ENCODE measurements around the gene KCNG2. TPM values are rescaled to one million over a fixed set of nuclear protein-coding genes. Genes with fewer than 3 reads are reported as not detected.

KCNG2 gene
- total RNA-seq, 4 donors from 2014 or later = 0.60 to 0.84 (median 0.78) TPM; not detected in 1

GRCh38 chr18:79775441-79776221 is 22.1 kb upstream of the KCNG2 start:
- Histone ChIP-seq H3K27ac (no peak overlapping the region), H3K4me1 (no peaks in the 10 kb centered on the region), H3K4me3 (no peak overlapping the region), H3K9me3 (peaks cover 0 to 5% (median 0%) of the 10 kb centered on the region in 4 donors), H3K36me3 (no peaks in the 10 kb centered on the region), H3K27me3 (peaks cover 0 to 34% of the 10 kb centered on the region in 2 donors)
- WGBS, 2 donors = 82 to 83% methylated on average over 31 to 34 of the region's 35 CpGs
- no peak for DNase-seq (ENCODE audit: low spot score in 2 of 2)
- no peak for TF ChIP-seq POLR2A (IDR thresholded peaks at IDR 0.05)
- no peak for TF ChIP-seq CTCF (IDR thresholded peaks at IDR 0.05)
- TF ChIP-seq EP300 (IDR thresholded peaks at IDR 0.05) = no peak

GRCh38 chr18:79776674-79777073 is 21.1 kb upstream of the KCNG2 start:
- TF ChIP-seq POLR2A (IDR thresholded peaks at IDR 0.05) (no peak), EP300 (IDR thresholded peaks at IDR 0.05) (no peak), CTCF (IDR thresholded peaks at IDR 0.05) (no peak)
- H3K4me3 ChIP-seq = no peak overlapping the region
- WGBS, 2 donors = 74 to 81% methylated on average over 2 of the region's 2 CpGs
- no peaks in the 10 kb centered on the region for H3K36me3 ChIP-seq
- H3K27me3 ChIP-seq = peaks cover 0 to 34% of the 10 kb centered on the region in 2 donors
- H3K9me3 ChIP-seq = peaks cover 0 to 1% (median 0%) of the 10 kb centered on the region in 4 donors
- H3K27ac ChIP-seq = no peak overlapping the region
- DNase-seq (ENCODE audit: low spot score in 2 of 2) = no peak
- H3K4me1 ChIP-seq = no peaks in the 10 kb centered on the region

GRCh38 chr18:79778291-79778791 is 19.4 kb upstream of the KCNG2 start:
- Histone ChIP-seq H3K27ac (no peak overlapping the region), H3K36me3 (no peaks in the 10 kb centered on the region), H3K27me3 (peaks cover 0 to 29% of the 10 kb centered on the region in 2 donors), H3K4me1 (no peaks in the 10 kb centered on the region), H3K9me3 (no peaks in the 10 kb centered on the region), H3K4me3 (no peak overlapping the region)
- TF ChIP-seq EP300 (IDR thresholded peaks at IDR 0.05) = no peak
- TF ChIP-seq POLR2A (IDR thresholded peaks at IDR 0.05) = no peak
- no peak for TF ChIP-seq CTCF (IDR thresholded peaks at IDR 0.05)
- no peak for DNase-seq (ENCODE audit: low spot score in 2 of 2)
- 46 to 49% methylated on average over 11 to 26 of the region's 26 CpGs for WGBS, 2 donors

GRCh38 chr18:79779021-79779699 is 18.6 kb upstream of the KCNG2 start:
- Histone ChIP-seq H3K4me1 (no peaks in the 10 kb centered on the region), H3K9me3 (no peaks in the 10 kb centered on the region), H3K27me3 (peaks cover 0 to 33% of the 10 kb centered on the region in 2 donors), H3K4me3 (no peak overlapping the region), H3K27ac (no peak overlapping the region), H3K36me3 (no peaks in the 10 kb centered on the region)
- DNase-seq (ENCODE audit: low spot score in 2 of 2) = no peak
- WGBS, 2 donors = 62 to 75% methylated on average over 23 to 29 of the region's 29 CpGs
- TF ChIP-seq POLR2A (IDR thresholded peaks at IDR 0.05) = no peak
- TF ChIP-seq EP300 (IDR thresholded peaks at IDR 0.05) = no peak
- no peak for TF ChIP-seq CTCF (IDR thresholded peaks at IDR 0.05)

- H3K4me1 ChIP-seq = no peaks in the 10 kb centered on the region
- peaks cover 0 to 35% of the 10 kb centered on the region in 2 donors for H3K27me3 ChIP-seq
- H3K4me3 ChIP-seq = no peak overlapping the region
- 75 to 81% methylated on average over 18 of the region's 18 CpGs for WGBS, 2 donors
- no peaks in the 10 kb centered on the region for H3K36me3 ChIP-seq
- TF ChIP-seq POLR2A (IDR thresholded peaks at IDR 0.05) (no peak), EP300 (IDR thresholded peaks at IDR 0.05) (no peak), CTCF (IDR thresholded peaks at IDR 0.05) (no peak)
- no peak overlapping the region for H3K27ac ChIP-seq
- no peaks in the 10 kb centered on the region for H3K9me3 ChIP-seq
- DNase-seq (ENCODE audit: low spot score in 2 of 2) = no peak
Observed at GRCh38 chr18:79779700-79780190, 18.0 kb upstream of the KCNG2 start.

All from tibial nerve (tissue), 4 donors.